HG03521 (cell line): ENCODE results near the gene PRKCZ.

Experiments
- ATAC-seq: cut with Tn5 transposase; IDR thresholded peaks from one replicate; pipeline ENCODE4 v1.9.1; 2021; ENCODE audit warnings: mild to moderate bottlenecking, moderate library complexity; ENCODE audit not compliant: unreplicated experiment

PRKCZ gene

GRCh38 chr1:2060072-2060471 lies 9.9 kb downstream of the PRKCZ start:
- no peak for ATAC-seq

- no peak for ATAC-seq
Observed at GRCh38 chr1:2060535-2060934, 10.3 kb downstream of the PRKCZ start.

GRCh38 chr1:2061065-2061778 lies 11.0 kb downstream of the PRKCZ start:
- no peak for ATAC-seq

GRCh38 chr1:2065699-2066098 lies 15.5 kb downstream of the PRKCZ start:
- no peak for ATAC-seq

GRCh38 chr1:2067393-2067792 lies 17.2 kb downstream of the PRKCZ start:
- ATAC-seq = no peak

- no peak for ATAC-seq
Observed at GRCh38 chr1:2067981-2068380, 17.8 kb downstream of the PRKCZ start.

- no peak for ATAC-seq
Observed at GRCh38 chr1:2068951-2069350, 18.7 kb downstream of the PRKCZ start.

- no peak for ATAC-seq
Observed at GRCh38 chr1:2070016-2070415, 19.8 kb downstream of the PRKCZ start.

GRCh38 chr1:2070800-2071530 lies 20.8 kb downstream of the PRKCZ start:
- ATAC-seq = no peak

GRCh38 chr1:2072109-2072806 lies 22.0 kb downstream of the PRKCZ start:
- no peak for ATAC-seq

GRCh38 chr1:2072891-2073290 lies 22.7 kb downstream of the PRKCZ start:
- no peak for ATAC-seq

- ATAC-seq = no peak
Observed at GRCh38 chr1:2073382-2074230, 23.4 kb downstream of the PRKCZ start.

GRCh38 chr1:2074396-2074795 lies 24.2 kb downstream of the PRKCZ start:
- ATAC-seq = no peak

- ATAC-seq = no peak
Observed at GRCh38 chr1:2074944-2075740, 24.9 kb downstream of the PRKCZ start.

GRCh38 chr1:2076826-2077225 lies 26.6 kb downstream of the PRKCZ start:
- ATAC-seq = no peak

GRCh38 chr1:2078170-2078569 lies 28.0 kb downstream of the PRKCZ start:
- ATAC-seq = no peak

GRCh38 chr1:2079396-2080085 lies 29.3 kb downstream of the PRKCZ start:
- ATAC-seq = no peak

- no peak for ATAC-seq
Observed at GRCh38 chr1:2080140-2080539, 29.9 kb downstream of the PRKCZ start.

- no peak for ATAC-seq
Observed at GRCh38 chr1:2080884-2081283, 30.7 kb downstream of the PRKCZ start.
